Hepatocyte (in vitro differentiated cells): ENCODE results near the gene ZNF546. TPM values are rescaled to one million over a fixed set of nuclear protein-coding genes. Genes with fewer than 3 reads are reported as not detected.
"Not testable (repeated sequence)": the region's sequence is repeated elsewhere in the genome, so short reads cannot be mapped to it uniquely, and the experiment has no call there.

Experiments
- DNase-seq: peaks from one replicate; pipeline ENCODE4 v3.0.0-alpha.2; 2016; ENCODE audit warnings: low spot score
- H2AFZ ChIP-seq: fragments of 200-600 bp; sonication (generic); 2 replicates; pipeline ENCODE4 v1.6.0; 2016; ENCODE audit warnings: antibody characterized with exemption, mild to moderate bottlenecking
- H3K27ac ChIP-seq: fragments of 200-600 bp; sonication (generic); 2 replicates; pipeline ENCODE4 v1.5.1; 2016; ENCODE audit warnings: mild to moderate bottlenecking
- H3K27me3 ChIP-seq: fragments of 200-600 bp; sonication (generic); 2 replicates; pipeline ENCODE4 v1.6.1; 2016
- H3K36me3 ChIP-seq: fragments of 200-600 bp; sonication (generic); replicated peaks from 2 replicates; pipeline ENCODE4 v1.5.1; 2016; ENCODE audit warnings: low read depth; ENCODE audit not compliant: insufficient read depth
- H3K4me1 ChIP-seq: fragments of 200-600 bp; sonication (generic); 2 replicates; pipeline ENCODE4 v1.5.1; 2016; ENCODE audit warnings: mild to moderate bottlenecking, moderate library complexity; ENCODE audit not compliant: insufficient read depth
- H3K4me2 ChIP-seq: fragments of 200-600 bp; sonication (generic); 2 replicates; pipeline ENCODE4 v1.6.0; 2016
- H3K4me3 ChIP-seq: fragments of 200-600 bp; sonication (generic); 2 replicates; pipeline ENCODE4 v1.5.1; 2016; ENCODE audit warnings: mild to moderate bottlenecking
- H3K79me2 ChIP-seq: fragments of 200-600 bp; sonication (generic); 2 replicates; pipeline ENCODE4 v1.6.0; 2017; ENCODE audit warnings: mild to moderate bottlenecking
- H3K9me2 ChIP-seq: fragments of 200-600 bp; sonication (generic); replicated peaks from 2 replicates; pipeline ENCODE4 v1.6.0; 2017; ENCODE audit warnings: mild to moderate bottlenecking; ENCODE audit not compliant: insufficient read depth
- H3K9me3 ChIP-seq: fragments of 200-600 bp; sonication (generic); 2 replicates; pipeline ENCODE4 v1.5.1; 2016; ENCODE audit warnings: low read depth, mild to moderate bottlenecking
- H4K20me1 ChIP-seq: fragments of 200-600 bp; sonication (generic); 2 replicates; pipeline ENCODE4 v1.6.0; 2016; ENCODE audit warnings: mild to moderate bottlenecking; ENCODE audit not compliant: insufficient read depth, poor library complexity, severe bottlenecking
- EZH2 ChIP-seq: fragments of 200-600 bp; sonication (generic); IDR thresholded peaks from 2 replicates; pipeline ENCODE4 v1.6.1; 2016; ENCODE audit warnings: antibody characterized with exemption, mild to moderate bottlenecking, borderline replicate concordance
- EZH2phosphoT487 ChIP-seq: fragments of 200-600 bp; sonication (generic); IDR thresholded peaks from one replicate; pipeline ENCODE4 v1.6.1; 2018; ENCODE audit warnings: antibody characterized with exemption, mild to moderate bottlenecking, low read depth, moderate library complexity; ENCODE audit not compliant: unreplicated experiment, severe bottlenecking
- WGBS: methylation state at CpG from one replicate; pipeline ENCODE4 v1.1.6; 2016; ENCODE audit warnings: low lambda C conversion rate; ENCODE audit errors: missing lambda C conversion rate; 5-methylcytosine and 5-hydroxymethylcytosine counted together
- polyA plus RNA-seq: library from polyadenylated mRNA; unstranded; fragments of >200 nt; fragmentation: Nextera tagmentation; extraction: Ambion mirVana; gene quantifications from 2 replicates; pipeline ENCODE4 v1.2.1, GENCODE V29; 2016
- total RNA-seq: library from RNA; depleted of rRNA; stranded (reverse); fragments of >200 nt; gene quantifications from 2 replicates; pipeline ENCODE4 v1.2.3, GENCODE V29; 2014
- TF ChIP-seq, protein P1 (sequence below): fragments of 200-600 bp; sonication (generic); IDR thresholded peaks from 2 replicates; pipeline ENCODE4 v1.5.1; 2016; ENCODE audit warnings: antibody characterized with exemption, mild to moderate bottlenecking; ENCODE audit not compliant: poor library complexity

Gene ZNF546
- total and polyA plus RNA-seq, 2 experiments from 2014 or later: 1.1 to 1.8 TPM

DNA sequence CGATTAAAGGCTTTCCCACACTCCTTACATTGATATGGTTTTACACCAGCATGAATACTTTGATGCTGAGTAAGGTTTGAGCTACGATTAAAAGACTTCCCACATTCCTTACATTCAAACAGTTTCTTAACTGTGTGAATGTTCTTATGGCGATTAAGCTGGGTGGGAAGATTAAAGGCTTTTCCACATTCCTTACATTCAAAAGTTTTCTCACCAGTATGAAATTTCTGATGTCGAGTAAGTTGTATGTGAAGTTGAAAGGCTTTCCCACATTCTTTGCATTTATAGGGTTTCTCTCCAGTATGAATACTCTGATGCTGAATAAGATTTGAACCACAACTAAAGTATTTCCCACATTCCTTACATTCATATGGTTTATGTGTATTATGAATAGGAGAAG lies 39.1 kb downstream of the ZNF546 start:
- peaks cover 5% of the 10 kb centered on the region for H3K36me3 ChIP-seq
- H3K9me2 ChIP-seq: no peaks in the 10 kb centered on the region
- 97% methylated on average over 4 of the region's 4 CpGs for WGBS
- no peaks in the 10 kb centered on the region for H3K4me1 ChIP-seq
- no peaks in the 10 kb centered on the region for H3K79me2 ChIP-seq
- H3K4me2 ChIP-seq: no peak overlapping the region
- no peak overlapping the region for H3K4me3 ChIP-seq
- H3K9me3 ChIP-seq: peaks cover 59% of the 10 kb centered on the region
- H2AFZ ChIP-seq: no peak overlapping the region
- TF ChIP-seq, protein P1, sequence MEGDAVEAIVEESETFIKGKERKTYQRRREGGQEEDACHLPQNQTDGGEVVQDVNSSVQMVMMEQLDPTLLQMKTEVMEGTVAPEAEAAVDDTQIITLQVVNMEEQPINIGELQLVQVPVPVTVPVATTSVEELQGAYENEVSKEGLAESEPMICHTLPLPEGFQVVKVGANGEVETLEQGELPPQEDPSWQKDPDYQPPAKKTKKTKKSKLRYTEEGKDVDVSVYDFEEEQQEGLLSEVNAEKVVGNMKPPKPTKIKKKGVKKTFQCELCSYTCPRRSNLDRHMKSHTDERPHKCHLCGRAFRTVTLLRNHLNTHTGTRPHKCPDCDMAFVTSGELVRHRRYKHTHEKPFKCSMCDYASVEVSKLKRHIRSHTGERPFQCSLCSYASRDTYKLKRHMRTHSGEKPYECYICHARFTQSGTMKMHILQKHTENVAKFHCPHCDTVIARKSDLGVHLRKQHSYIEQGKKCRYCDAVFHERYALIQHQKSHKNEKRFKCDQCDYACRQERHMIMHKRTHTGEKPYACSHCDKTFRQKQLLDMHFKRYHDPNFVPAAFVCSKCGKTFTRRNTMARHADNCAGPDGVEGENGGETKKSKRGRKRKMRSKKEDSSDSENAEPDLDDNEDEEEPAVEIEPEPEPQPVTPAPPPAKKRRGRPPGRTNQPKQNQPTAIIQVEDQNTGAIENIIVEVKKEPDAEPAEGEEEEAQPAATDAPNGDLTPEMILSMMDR: no peak
- TF ChIP-seq EZH2 (no peak), EZH2phosphoT487 (no peak)
- H4K20me1 ChIP-seq: no peaks in the 10 kb centered on the region
- H3K27ac ChIP-seq: no peak overlapping the region
- DNase-seq: no peak
- H3K27me3 ChIP-seq: no peaks in the 10 kb centered on the region

DNA sequence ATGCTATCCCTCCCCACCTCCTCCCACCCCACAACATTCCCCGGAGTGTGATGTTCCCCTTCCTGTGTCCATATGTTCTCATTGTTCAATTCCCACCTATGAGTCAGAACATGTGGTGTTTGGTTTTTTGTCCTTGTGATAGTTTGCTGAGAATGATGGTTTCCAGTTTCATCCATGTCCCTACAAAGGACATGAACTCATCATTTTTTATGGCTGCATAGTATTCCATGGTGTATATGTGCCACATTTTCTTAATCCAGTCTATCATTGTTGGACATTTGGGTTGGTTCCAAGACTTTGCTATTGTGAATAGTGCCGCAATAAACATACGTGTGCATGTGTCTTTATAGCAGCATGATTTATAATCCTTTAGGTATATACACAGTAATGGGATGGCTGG lies 41.2 kb downstream of the ZNF546 start:
- not testable (repeated sequence) for DNase-seq, H3K4me2 ChIP-seq, H4K20me1 ChIP-seq, H3K27me3 ChIP-seq, H3K79me2 ChIP-seq, H3K4me1 ChIP-seq, H2AFZ ChIP-seq, H3K9me2 ChIP-seq, H3K4me3 ChIP-seq, H3K36me3 ChIP-seq, H3K27ac ChIP-seq
- 96% methylated on average over 3 of the region's 3 CpGs for WGBS
- peaks cover 42% of the 10 kb centered on the region for H3K9me3 ChIP-seq

DNA sequence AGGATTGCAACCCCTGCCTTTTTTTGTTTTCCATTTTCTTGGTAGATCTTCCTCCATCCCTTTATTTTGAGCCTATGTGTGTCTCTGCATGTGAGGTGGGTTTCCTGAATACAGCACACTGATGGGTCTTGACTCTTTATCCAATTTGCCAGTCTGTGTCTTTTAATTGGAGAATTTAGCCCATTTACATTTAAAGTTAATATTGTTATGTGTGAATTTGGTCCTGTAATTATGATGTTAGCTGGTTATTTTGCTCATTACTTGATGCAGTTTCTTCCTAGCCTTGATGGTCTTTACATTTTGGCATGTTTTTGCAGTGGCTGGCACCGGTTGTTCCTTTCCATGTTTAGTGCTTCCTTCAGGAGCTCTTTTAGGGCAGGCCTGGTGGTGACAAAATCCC lies 44.9 kb downstream of the ZNF546 start:
- not testable (repeated sequence) for H3K79me2 ChIP-seq, H3K27ac ChIP-seq, H4K20me1 ChIP-seq, H3K4me3 ChIP-seq, H3K4me1 ChIP-seq, DNase-seq, H3K9me2 ChIP-seq, H3K27me3 ChIP-seq, H3K4me2 ChIP-seq, H2AFZ ChIP-seq
- WGBS: 100% methylated on average over 1 of the region's 1 CpG
- Histone ChIP-seq H3K9me3 (peaks cover 40% of the 10 kb centered on the region), H3K36me3 (peaks cover 17% of the 10 kb centered on the region)

DNA sequence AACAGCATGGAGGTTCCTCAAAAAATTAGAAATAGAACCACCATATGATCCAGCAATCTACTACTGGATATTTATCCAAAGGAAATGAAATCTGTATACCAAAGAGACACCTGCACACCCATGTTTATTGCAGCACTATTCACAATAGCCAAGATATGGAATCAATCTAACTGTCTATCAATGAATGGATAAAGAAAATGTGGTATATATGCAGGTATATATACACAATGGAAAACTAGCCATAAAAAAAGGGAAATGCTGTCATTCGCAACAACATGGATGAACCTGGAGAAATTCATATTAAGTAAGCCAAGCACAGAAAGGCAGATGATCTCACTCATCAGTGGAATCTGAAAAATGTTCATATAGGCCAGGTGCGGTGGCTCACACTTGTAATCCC lies 56.6 kb downstream of the ZNF546 start:
- Histone ChIP-seq H3K36me3 (no peaks in the 10 kb centered on the region), H3K4me1 (no peaks in the 10 kb centered on the region), H3K9me3 (peaks cover 17% of the 10 kb centered on the region), H4K20me1 (no peaks in the 10 kb centered on the region), H3K9me2 (no peaks in the 10 kb centered on the region), H2AFZ (no peak overlapping the region), H3K27ac (no peak overlapping the region), H3K79me2 (peaks cover 58% of the 10 kb centered on the region), H3K4me3 (no peak overlapping the region), H3K27me3 (no peaks in the 10 kb centered on the region), H3K4me2 (no peak overlapping the region)
- TF ChIP-seq EZH2 (no peak), EZH2phosphoT487 (no peak)
- TF ChIP-seq, protein P1: no peak
- WGBS: 98% methylated on average over 2 of the region's 2 CpGs
- no peak for DNase-seq

DNA sequence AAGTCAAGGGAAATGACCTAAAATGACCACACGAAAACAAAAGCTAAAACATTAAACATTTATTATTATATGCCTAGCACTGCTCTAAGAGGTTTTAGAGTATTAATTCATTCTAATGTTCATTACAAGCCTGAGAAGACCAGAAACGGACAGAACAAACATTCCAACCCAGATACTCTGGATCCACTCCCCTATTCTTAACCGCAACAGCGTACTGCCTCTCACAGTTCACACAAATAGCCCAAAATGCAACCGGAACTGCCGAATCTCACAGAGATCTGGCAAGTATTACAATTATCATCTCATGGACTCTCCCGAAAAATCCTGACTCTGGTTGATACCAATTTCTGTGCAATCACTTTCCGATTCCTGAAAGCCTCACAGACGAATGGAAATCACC lies 57.8 kb downstream of the ZNF546 start:
- Histone ChIP-seq H2AFZ (no peak overlapping the region), H3K27me3 (no peaks in the 10 kb centered on the region), H3K36me3 (no peaks in the 10 kb centered on the region), H3K9me2 (no peaks in the 10 kb centered on the region), H3K27ac (no peak overlapping the region), H3K9me3 (peaks cover 20% of the 10 kb centered on the region), H3K4me3 (peak overlapping the region; percentile 45), H4K20me1 (no peaks in the 10 kb centered on the region), H3K79me2 (peaks cover 57% of the 10 kb centered on the region), H3K4me2 (peak overlapping the region; percentile 84), H3K4me1 (no peaks in the 10 kb centered on the region)
- TF ChIP-seq, protein P1: no peak
- DNase-seq: no peak
- WGBS: 92% methylated on average over 9 of the region's 9 CpGs
